Upper lobe of left lung (tissue), 4 donors: ENCODE measurements around the gene GRK5.
A peak's percentile ranks its signal among the peaks of the same experiment; 100 is the strongest.

Experiments used
- POLR2A ChIP-seq, 4 donors: fragments of 450-650 bp; IDR thresholded peaks; one replicate each; pipeline ENCODE4 v1.5.1; 2016 to 2017; ENCODE audit warnings: antibody characterized with exemption in 4 of 4, mild to moderate bottlenecking in 2 of 4
- TF ChIP-seq, protein P1 (sequence below), 6 experiments: fragments of 450-650 bp in 4 of 6; fragments of 200-600 bp in 2 of 6; sonication (generic) in 2 of 6; IDR thresholded peaks; one replicate each; pipeline ENCODE4 v1.5.1; 2016 to 2019; ENCODE audit warnings: antibody characterized with exemption in 6 of 6

DNA sequence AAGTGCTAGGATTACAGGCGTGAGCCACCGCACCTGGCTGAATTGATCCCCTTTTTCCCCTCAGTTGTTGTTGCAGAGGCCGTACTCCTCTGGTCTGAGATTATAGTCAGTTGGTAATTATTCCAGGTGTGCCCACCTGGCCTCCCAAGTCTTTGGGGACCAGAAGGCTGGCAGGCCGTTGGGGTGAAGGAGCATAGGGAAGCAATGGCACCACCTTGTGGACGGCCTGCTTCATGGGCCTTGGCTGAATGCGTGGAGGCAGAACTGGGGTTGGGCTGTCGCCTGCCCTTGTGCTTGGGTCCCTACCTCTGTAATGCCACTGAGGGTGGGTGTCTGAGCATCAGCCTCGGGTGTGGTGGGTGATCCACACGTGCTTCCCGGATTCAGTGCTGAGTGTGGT, 209.5 kb downstream of the GRK5 start:
- TF ChIP-seq, protein P1, sequence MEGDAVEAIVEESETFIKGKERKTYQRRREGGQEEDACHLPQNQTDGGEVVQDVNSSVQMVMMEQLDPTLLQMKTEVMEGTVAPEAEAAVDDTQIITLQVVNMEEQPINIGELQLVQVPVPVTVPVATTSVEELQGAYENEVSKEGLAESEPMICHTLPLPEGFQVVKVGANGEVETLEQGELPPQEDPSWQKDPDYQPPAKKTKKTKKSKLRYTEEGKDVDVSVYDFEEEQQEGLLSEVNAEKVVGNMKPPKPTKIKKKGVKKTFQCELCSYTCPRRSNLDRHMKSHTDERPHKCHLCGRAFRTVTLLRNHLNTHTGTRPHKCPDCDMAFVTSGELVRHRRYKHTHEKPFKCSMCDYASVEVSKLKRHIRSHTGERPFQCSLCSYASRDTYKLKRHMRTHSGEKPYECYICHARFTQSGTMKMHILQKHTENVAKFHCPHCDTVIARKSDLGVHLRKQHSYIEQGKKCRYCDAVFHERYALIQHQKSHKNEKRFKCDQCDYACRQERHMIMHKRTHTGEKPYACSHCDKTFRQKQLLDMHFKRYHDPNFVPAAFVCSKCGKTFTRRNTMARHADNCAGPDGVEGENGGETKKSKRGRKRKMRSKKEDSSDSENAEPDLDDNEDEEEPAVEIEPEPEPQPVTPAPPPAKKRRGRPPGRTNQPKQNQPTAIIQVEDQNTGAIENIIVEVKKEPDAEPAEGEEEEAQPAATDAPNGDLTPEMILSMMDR (IDR thresholded peaks at IDR 0.05), result peak; percentile 66 to 84 (median 78)
- no peak for TF ChIP-seq POLR2A (IDR thresholded peaks at IDR 0.05)
